H7 (cell line): ENCODE data around the gene STEAP1. TPM values are rescaled to one million over a fixed set of nuclear protein-coding genes. Genes with fewer than 3 reads are reported as not detected.

Source experiments
- DNase-seq: peaks from one replicate; pipeline ENCODE4 v3.0.0; 2012
- H3K27me3 ChIP-seq: 2 replicates; pipeline ENCODE4 v1.6.0; 2011; ENCODE audit warnings: mild to moderate bottlenecking, low read length; ENCODE audit not compliant: control insufficient read depth, insufficient read depth
- H3K36me3 ChIP-seq: replicated peaks from 2 replicates; pipeline ENCODE4 v1.5.1; 2011; ENCODE audit warnings: low read length; ENCODE audit not compliant: control insufficient read depth, insufficient read depth
- H3K4me3 ChIP-seq: 2 replicates; pipeline ENCODE4 v1.5.1; 2011; ENCODE audit warnings: low read depth, mild to moderate bottlenecking, control low read depth, low read length, moderate library complexity; ENCODE audit not compliant: insufficient read depth
- total RNA-seq: library from RNA; depleted of rRNA; stranded (reverse); fragments of >200 nt; shearing (Covaris generic); gene quantifications from 2 replicates; pipeline ENCODE4 v1.2.3, GENCODE V29; 2014; rRNA removed

Gene STEAP1
- total RNA-seq, 1 experiment from 2014 or later: 3.3 TPM

- H3K36me3 ChIP-seq: no peaks in the 10 kb centered on the region
- peak overlapping the region; percentile 79 for H3K4me3 ChIP-seq
- DNase-seq: peak; percentile 22
- no peaks in the 10 kb centered on the region for H3K27me3 ChIP-seq
Observed at GRCh38 chr7:90212149-90212495, 57.9 kb downstream of the STEAP1 start.

GRCh38 chr7:90213521-90213920 is 59.3 kb downstream of the STEAP1 start:
- Histone ChIP-seq H3K27me3 (no peaks in the 10 kb centered on the region), H3K36me3 (no peaks in the 10 kb centered on the region), H3K4me3 (no peak overlapping the region)
- DNase-seq: no peak

Other genes starting within 250 kb of the STEAP1 start
- gene STEAP2, start 57.3 kb downstream of the STEAP1 start, total RNA-seq: 8.8 and 15.1 TPM in 2 replicates
- gene CFAP69, start 90.7 kb downstream of the STEAP1 start, total RNA-seq: 2.0 and 2.9 TPM in 2 replicates
- gene FAM237B, start 166.8 kb downstream of the STEAP1 start, total RNA-seq: not detected in 2 replicates
- gene GTPBP10, start 192.2 kb downstream of the STEAP1 start, total RNA-seq: 12.7 and 14.6 TPM in 2 replicates
- gene CLDN12, start 249.0 kb downstream of the STEAP1 start, total RNA-seq: 31.5 and 38.6 TPM in 2 replicates